GM20431 (cell line): ENCODE results near the gene KAZN.
"Not testable (repeated sequence)": the region's sequence is repeated elsewhere in the genome, so short reads cannot be mapped to it uniquely, and the experiment has no call there.

Experiments used
- in situ Hi-C: fragments of 300-500 bp; cut with MseI, MboI; formaldehyde crosslinking; loops from one replicate; pipeline ENCODE4 v1.15.0; 2020; ENCODE audit warnings: low sequenced_read_pairs; ENCODE audit not compliant: unreplicated experiment

The KAZN gene

DNA sequence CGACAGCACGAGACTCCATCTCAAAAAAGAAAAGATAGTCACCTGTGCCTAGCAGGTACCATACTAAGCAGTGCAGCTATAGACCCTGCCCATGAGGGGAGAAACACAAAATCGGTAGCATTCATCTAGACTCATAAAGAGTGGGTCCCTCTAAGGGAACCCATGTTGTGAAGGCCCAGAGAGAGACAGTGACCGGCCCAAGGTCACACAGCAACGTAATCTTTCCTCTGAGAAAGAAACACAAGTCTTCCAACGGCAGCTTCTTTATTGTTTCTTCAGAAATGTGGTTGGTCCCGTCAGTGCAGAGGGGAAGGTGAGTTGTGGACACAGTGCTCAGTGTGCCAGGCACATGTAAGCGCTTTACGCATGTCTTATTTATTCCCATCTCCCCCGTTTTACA, 356.4 kb downstream of the KAZN start:
- in situ Hi-C loops: no loop called here

DNA sequence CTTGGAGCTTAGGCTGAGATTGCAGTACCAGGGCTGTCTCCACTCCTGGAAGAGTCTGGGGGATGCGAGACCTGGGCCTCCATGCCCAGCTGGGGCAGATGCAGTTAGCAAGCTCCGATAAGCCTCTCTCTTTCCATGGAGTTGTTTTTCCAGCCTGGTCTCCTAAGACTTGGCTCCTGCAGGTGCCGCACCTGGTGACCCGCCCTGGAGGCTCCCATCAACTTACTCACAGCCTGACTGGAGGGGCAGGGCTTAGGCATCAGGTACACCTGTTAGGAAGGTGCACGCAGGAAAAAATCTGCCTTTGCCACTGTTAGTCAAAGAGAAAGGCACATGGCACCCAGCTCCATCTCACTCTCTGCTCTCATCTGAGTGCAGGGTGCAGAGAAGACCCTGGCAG, 356.9 kb downstream of the KAZN start:
- in situ Hi-C loops: no loop called here

DNA sequence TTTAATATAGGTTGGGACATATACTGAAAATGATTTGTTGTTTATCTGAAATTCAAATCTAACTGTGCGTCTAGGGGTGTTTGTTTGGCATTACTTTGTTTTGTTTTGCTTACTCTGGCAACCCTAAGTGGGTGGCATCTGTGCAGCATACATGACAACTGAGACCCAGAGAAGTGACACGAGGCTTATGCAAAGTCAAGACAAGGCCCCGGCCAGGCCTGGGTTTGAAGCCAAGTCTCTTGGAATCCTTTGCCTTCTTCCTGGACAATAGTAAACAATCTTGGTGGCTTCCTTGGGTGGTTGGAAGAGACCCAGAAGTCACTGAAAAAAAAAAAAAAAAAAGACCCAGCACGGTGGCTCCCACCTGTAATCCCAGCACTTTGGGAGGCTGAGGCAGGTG, 357.5 kb downstream of the KAZN start:
- in situ Hi-C loops: no loop called here

DNA sequence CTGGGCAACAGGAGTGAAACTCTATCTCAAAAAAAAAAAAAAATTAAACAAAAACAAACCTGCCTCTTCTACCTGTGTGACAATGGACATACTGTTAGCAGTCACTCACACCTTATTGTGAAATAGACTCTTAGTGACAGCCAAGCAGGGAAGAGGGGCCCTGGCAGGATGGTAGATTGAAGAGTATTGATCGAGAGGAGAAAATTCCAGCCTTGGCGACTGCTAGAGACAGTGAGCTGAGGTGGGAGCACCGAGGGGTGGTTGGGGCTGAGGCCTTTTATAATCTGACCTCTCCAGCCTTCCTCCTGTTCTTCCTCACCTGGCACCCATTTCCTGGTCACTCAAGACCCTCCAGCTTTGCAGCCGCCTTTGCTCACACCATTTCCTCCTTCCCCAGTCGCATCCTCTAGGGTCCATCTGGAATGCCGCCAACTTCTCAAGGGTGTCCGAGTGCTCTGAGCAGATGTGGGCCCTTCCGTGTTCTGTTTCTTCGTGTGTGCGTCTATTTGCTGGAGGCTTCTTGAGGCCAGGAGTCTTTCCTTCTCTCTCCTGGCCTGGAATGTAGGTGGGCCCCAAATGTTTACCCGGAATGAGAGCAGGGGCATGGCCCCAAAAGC, 358.2 kb downstream of the KAZN start:
- in situ Hi-C loops: no loop called here

DNA sequence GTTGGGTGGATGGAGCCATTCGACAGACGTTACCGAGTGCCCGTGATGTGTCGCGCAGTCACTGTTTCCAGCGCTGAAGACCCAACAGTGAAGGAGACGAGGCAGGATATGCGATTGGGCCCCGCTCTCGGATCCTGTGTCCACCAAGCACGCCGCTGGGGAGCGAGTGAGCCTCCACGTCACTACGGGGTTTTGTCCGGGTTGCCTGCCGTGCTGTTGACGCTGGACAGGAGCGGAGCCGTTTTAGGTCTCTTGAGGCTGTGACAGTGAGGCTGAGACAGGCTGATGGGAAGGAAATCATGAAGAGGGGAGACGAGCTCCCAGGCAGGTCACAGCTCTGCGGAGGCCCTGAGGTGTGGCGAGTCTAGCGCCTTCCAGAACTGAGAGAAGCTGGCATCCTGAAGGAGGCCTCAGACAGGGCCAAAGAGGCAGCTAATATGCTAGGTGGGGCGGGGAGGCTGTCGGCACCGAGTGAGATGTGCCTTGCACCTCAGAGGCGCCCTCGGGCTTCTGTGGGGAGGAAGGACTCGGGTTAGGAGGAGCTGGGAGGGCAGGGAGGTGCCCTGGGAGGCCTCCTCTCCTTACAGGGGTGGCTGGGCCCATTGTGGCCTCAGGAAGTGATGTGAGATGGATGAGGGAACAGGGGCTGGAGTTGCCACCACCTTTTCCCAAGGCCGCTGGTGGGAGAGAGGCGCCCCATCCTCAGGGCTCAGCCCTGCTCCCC, 359.1 kb downstream of the KAZN start:
- in situ Hi-C loops: no loop called here

DNA sequence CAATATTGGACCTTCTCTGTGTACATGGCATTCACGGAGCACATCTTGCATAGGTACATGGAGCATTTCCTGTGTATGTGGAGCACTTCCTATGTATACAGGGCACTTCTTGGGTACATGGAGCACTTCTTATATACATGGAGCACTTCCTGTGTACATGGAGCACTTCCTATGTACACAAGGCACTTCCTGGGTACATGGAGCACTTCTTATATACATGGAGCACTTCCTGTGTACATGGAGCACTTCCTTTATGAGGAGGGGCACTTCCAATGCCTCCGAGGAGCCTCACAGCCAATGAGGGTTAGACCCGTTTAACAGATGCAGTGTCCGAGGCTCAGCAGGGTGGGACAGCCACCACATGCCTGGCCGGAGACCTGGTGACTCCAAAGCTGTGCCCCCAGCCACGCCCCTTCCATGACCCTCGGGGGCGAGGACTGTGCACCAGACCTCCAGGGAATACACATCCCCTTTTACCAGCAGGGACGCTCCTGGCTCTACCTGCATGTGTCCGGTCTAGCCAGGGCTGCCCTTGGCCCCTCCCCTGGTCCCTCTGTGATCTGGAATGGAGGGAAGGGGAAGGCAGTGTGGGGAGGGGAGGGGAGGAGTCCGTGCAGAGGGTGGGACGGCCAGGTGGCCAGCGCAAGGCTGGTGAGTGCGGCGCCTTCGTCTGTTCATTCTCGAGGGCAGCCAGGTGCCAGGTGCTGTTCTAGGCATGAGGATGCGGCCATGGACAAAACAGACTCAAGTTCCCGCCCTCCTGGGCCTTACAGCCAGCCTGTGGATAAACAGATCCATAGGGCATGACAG, 360.0 kb downstream of the KAZN start:
- in situ Hi-C loops: no loop called here

DNA sequence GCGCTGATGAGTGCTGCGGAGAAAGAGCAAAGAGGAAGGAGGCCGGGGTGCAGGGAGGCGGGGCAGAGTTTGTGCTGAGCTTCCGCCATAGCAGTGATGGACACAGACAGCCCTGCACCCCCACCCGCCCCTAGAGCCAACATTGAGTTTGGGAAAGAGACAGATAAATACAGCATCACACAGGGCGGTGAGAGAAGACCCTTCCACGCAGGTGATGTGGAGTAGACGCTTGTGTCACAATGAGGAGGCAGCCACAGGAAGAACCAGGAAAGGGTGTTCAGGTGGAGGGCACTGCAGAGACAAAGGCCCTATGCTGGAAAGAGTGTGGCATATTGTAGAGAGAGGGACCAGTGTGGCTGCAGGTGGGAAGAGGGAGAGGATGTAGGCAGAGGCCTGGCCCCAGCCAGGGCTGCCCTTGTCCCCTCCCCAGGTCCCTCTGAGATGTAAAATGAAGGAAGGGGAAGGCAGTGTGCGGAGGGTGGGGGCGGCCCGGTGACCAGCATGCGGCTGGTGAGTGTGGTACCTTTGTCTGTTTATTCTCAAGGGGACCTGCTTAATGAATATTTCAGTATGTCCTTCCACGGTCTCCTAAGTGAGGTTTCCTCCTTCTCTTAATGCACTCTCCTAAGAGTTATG, 360.7 kb downstream of the KAZN start:
- in situ Hi-C loops: no loop called here

DNA sequence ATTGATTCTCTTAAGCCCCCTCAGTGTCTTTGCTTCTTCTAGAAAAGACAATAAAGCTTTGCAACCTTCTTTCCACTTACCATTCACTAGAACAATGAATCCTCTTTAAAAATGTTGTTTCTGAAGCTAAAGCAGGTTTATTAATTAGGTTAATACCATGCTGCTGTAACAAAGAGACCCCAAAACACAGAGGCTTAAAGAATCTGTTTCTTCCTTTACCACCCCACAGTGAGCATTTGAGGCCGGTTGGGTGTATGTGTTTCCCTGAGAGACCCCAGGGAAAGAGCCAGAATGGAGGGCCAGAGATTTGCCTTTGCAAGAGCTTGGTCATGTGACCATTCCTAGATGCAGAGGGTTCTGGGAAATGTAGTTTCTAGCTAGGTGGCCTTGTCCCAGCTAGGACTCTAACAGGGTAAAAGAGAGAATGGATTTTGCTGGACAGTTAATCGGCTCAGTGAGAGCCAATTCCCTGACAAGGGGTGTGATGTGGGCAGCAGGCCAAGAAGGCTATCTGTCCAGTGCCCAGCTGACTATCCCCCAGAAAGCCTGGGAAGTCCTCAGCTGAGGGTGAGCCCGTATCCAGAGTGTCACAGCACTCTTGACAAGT, 363.3 kb downstream of the KAZN start:
- in situ Hi-C loops: no loop called here

DNA sequence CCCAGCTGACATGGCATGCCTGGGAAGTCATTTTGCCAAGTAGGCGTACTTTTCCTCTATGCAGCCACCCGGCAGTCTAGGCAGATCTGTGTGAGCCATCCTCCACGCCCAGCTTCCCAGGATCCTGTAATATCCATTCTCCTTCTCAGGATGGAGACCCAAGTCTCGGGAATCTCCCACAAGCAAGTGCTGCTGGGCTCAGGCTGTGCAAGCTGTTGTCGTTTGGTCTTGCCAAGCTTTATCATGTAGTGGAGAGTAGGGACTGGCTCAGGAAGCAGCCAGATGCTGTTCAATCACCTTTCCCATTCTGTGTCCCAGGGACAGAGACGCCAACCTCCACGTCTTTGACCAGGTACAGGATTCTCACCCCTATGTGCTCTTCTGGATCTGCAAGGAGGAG, 363.9 kb downstream of the KAZN start:
- in situ Hi-C loops: no loop called here

DNA sequence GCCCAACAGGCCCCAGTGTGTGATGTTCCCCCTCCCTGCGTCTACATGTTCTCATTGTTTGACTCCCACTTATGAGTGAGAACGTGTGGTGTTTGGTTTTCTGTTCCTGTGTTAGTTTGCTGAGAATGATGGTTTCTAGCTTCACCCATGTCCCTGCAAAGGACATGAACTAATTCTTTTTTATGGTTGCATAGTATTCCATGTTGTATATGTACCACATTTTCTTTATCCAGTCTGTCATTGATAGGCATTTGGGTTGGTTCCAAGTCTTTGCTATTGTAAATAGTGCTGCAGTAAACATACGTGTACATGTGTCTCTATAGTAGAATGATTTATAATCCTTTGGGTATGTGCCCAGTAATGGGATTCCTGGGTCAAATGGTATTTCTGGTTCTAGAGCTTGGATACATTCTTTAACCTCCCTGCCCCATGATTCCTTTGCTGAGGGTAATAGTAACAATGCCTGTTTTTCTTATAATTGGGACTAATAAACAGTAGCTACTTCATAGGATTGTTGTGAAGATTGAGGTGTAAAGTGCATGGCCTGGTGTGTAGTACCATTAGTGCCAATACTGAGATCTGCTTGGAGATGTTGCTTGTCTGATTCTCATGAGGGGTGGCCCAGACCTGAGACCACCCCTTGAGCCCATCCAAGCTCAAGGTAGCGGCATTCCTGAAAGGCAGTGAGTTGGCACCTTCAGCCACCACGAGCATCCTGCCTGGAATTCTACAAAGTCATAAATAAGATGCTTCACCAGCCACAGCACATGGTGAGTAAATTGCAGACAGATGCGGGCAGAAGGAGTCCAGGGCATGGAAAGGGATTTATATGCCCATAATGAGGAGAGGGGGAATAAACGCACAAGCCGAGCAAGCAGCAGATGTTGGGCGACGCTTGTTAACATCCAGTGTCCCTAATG, 365.6 kb downstream of the KAZN start:
- in situ Hi-C loops: not testable (repeated sequence)

DNA sequence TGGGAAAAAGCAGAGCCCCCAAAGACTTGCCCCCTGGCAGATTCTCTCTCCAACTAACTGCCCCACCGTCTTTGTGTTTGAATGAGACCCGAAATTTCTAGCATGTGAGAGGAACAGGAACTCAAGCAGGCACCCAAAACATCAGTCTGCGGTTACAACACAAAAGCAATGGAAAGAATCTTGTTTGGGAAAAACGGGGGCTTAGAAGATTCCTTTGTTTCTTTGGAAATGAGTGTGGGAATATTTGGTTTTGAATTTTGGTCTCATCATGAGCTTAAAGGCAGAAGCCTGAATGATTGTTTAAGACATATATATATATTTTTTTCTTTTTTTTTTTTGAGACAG, 366.2 kb downstream of the KAZN start:
- in situ Hi-C loops: no loop called here

DNA sequence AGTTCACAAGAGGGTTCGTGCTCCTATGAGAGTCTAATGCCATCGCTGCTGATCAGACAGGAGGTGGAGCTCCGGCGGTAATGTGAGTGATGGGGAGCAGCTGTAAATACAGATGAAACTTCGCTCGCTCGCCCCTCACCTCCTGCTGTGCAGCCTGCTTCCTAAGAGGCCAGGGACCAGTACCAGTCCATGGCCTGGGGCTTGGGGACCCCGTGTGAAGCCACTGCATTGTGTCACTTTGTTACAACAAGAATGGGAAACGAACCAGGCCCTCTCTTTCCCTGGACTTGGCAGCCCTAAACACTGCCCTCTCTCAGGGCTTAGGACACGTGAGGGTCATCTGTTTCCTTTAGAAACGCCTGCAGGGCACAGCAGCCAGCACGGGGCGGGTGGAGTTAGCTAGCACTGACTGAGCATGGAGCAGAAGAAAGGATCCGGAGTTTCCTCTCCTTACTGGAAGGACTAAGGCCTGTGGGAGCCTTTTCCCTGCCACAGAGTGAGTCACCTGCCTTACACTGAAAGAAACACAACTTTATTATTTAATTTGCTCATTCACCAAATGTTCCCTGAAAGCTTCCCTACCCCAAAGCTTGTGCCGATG, 369.9 kb downstream of the KAZN start:
- in situ Hi-C loops: no loop called here

DNA sequence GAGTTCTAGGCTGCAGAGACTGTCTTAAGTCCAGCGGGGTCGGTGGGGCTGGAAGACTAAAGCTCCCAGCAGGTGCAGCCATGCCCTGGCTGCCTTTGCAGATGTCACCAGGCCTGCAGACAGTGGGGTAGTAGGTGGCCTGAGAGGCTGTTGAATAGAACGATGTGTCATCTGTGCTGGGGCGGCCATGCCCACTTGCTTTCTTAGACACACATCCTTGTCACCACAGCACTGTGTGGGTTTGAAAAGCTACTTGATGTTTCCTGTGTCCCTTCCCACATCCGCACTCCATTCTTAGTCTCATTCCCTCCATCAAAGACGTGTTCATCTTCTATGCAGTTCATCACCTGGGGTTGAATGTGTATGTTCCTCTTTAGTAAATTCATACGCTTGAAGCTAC, 370.5 kb downstream of the KAZN start:
- in situ Hi-C loops: no loop called here

DNA sequence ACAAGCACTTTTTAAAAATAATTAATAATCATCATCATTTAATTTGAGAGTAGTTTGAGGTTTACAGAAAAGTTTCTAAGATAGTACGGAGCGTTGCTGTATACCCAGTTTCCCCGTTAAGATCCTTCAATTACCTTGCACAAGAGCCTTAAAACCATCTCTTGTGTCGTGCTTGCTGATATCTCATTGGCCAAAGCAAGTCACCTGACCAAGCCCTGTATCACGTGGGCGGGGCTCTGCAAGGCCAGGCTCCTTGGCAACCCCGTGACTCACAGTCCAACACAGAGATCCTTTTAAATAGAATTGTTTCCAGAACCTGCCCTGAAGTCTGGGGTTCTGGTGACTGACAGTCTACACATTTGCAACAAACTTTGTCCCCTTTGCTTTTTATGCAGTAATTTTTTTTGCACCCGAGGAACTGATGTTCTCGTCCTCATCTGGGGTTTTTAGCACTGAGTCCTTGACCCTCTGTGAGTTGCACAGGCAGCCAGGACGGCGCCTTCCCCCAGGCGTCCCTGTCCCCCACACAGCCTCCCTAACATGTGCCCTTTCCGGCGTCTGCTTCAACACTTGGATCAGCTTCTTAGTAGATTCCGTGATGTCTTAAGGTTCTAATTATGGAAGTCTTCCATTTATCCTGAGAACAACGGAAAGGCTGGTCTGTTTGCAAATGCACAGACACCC, 371.8 kb downstream of the KAZN start:
- in situ Hi-C loops: no loop called here

DNA sequence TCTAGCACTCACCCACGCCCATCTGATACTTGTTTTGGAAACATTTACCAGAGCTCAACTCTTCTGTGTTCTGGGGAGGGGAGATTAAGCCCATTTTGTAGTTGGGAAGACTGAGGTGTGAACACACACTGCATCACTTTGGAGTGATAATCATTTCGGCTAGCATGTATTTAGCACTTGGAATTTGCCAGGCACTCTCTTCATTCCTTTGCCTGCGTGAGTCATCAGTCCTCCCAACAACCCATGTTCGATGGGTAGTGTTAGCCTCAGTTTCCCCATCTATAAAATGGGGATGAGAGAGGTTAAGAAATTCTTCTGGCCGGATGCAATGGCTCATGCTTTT, 372.3 kb downstream of the KAZN start:
- in situ Hi-C loops: no loop called here

DNA sequence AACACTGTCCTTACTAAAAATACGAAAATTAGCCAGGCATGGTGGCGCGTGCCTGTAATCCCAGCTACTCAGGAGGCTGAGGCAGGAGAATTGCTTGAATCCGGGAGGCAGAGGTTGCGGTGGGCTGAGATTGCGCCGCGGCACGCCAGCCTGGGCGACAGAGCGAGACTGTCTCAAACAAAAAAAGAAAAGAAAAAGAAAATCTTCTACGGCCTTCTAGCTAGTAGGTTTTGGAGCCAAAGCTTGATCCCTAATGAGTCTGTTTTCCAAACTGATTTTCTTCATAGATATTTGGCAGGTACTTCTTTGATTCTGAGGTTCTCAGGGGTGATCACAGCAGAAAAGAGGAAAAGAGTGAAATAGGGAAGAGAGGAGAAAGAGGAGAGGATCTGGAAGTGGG, 372.7 kb downstream of the KAZN start:
- in situ Hi-C loops: no loop called here

DNA sequence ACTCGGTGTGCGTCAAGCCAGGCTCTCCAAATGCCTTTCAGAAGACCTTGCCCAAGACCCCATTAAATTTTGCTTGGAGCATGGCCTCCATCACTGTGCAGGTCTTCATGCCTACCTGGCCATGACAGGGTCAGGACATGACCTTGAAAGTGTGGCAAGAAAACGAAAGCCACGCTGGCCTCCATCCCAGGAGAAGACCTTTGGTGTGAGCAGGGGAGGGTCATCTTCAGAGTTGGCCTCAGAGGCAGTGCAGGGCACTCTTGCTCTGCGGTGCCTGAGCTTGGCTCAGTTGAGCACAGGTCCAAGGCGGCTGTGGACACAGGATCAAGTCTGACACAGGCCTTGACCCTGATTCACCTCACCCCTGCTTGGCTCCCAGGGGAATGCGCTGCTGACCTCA, 373.6 kb downstream of the KAZN start:
- in situ Hi-C loops: no loop called here

DNA sequence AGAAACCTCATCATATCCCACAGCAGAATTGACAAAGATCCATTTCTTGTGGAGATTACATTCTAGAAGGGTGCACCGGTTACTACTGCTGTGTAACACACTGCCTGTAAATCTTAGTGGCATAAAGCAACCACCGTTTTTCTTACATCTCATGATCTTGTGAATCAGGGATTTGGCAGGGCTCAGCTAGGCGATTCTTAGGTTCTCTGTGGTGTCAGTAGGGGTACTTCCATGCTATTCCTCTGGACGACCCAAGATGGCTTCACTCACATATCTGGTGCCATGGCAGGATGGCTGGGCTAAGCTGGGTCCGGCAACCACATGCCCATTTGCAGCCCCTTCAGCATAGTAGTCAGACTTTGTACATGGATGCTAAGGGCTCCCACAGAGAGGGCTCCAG, 375.3 kb downstream of the KAZN start:
- in situ Hi-C loops: no loop called here

DNA sequence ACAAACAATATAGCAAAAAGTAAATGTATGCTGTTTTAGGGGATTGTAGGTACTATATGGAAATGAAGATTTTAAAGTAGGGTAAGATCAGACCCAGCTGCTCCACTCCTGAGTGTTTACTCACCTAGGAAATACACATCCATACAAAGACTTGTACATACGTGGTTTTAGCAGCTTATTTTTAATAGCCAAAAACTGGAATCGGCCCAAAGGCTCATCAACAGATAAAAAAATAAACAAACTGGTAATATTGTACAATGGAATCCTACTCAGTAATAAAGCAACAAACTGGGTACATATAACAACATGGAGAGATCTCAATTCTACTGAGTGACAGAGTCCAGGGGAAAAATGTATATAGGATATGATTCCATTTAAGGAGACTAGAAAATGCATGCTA, 375.9 kb downstream of the KAZN start:
- in situ Hi-C loops: no loop called here
